NCI-H1694 (cell line): ENCODE data around the gene KRT73.
"Not testable (repeated sequence)": the region's sequence is repeated elsewhere in the genome, so short reads cannot be mapped to it uniquely, and the experiment has no call there.

Source experiments
- DNase-seq: peaks from one replicate; lab custom pipeline; 2025; lab: John Stamatoyannopoulos, UW

Gene KRT73

GRCh38 chr12:52600071-52600470 lies 18.3 kb downstream of the KRT73 start:
- no peak for DNase-seq

GRCh38 chr12:52598966-52599365 lies 19.4 kb downstream of the KRT73 start:
- no peak for DNase-seq

GRCh38 chr12:52594237-52594636 lies 24.1 kb downstream of the KRT73 start:
- DNase-seq: not testable (repeated sequence)

- DNase-seq: no peak
Measured at GRCh38 chr12:52591521-52591920, 26.8 kb downstream of the KRT73 start.

- DNase-seq: no peak
Measured at GRCh38 chr12:52590021-52590420, 28.3 kb downstream of the KRT73 start.

GRCh38 chr12:52587563-52587962 lies 30.8 kb downstream of the KRT73 start:
- DNase-seq: no peak

GRCh38 chr12:52585946-52586345 lies 32.4 kb downstream of the KRT73 start:
- peak; percentile 25 for DNase-seq

GRCh38 chr12:52585066-52585465 lies 33.3 kb downstream of the KRT73 start:
- DNase-seq: no peak

GRCh38 chr12:52584156-52584682 lies 34.1 kb downstream of the KRT73 start:
- no peak for DNase-seq

- peak; percentile 75 for DNase-seq
Measured at GRCh38 chr12:52582971-52583456, 35.3 kb downstream of the KRT73 start.

- DNase-seq: peak; percentile 20
Measured at GRCh38 chr12:52582486-52582885, 35.9 kb downstream of the KRT73 start.

- DNase-seq: no peak
Measured at GRCh38 chr12:52581481-52581880, 36.9 kb downstream of the KRT73 start.

- no peak for DNase-seq
Measured at GRCh38 chr12:52581066-52581465, 37.3 kb downstream of the KRT73 start.

GRCh38 chr12:52580496-52580895 lies 37.9 kb downstream of the KRT73 start:
- no peak for DNase-seq

- no peak for DNase-seq
Measured at GRCh38 chr12:52579468-52580465, 38.6 kb downstream of the KRT73 start.

GRCh38 chr12:52578469-52578868 lies 39.9 kb downstream of the KRT73 start:
- DNase-seq: peak; percentile 36

GRCh38 chr12:52577316-52577715 lies 41.0 kb downstream of the KRT73 start:
- no peak for DNase-seq

- no peak for DNase-seq
Measured at GRCh38 chr12:52575948-52576347, 42.4 kb downstream of the KRT73 start.

GRCh38 chr12:52575256-52575655 lies 43.1 kb downstream of the KRT73 start:
- no peak for DNase-seq

GRCh38 chr12:52573743-52574142 lies 44.6 kb downstream of the KRT73 start, which contains the start of gene KRT74:
Gene KRT74, minus strand, starts transcription at chr12:52573843. Its CDS starts 66 bp downstream, at chr12:52573777.
- no peak for DNase-seq

- DNase-seq: no peak
Measured at GRCh38 chr12:52573306-52573705, 45.1 kb downstream of the KRT73 start.

GRCh38 chr12:52570511-52570910 lies 47.8 kb downstream of the KRT73 start:
- DNase-seq: no peak

GRCh38 chr12:52568111-52568510 lies 50.2 kb downstream of the KRT73 start:
- DNase-seq: no peak
